A673 (cell line): ENCODE data around the gene TBC1D4. TPM values are rescaled to one million over a fixed set of nuclear protein-coding genes. Genes with fewer than 3 reads are reported as not detected.

ENCODE experiments used
- BruUV-seq: library from RNA; stranded (reverse); fragments of 400-500 nt; replicated peaks from 2 replicates; lab custom pipeline; 2021; lab: Mats Ljungman, UMichigan
- CTCF ChIA-PET: fragments of 300-600 bp; sonication (Branson Sonifier 250); formaldehyde crosslinking; loops from one replicate; lab custom pipeline; 2022; ENCODE audit warnings: antibody characterized with exemption; lab: Charles Lee
- POLR2A ChIA-PET: fragments of 300-600 bp; sonication (Branson Sonifier 250); formaldehyde crosslinking; loops from one replicate; lab custom pipeline; 2022; ENCODE audit warnings: antibody characterized with exemption; ENCODE audit not compliant: low non-redundant PET; lab: Charles Lee
- DNase-seq: peaks from one replicate; pipeline ENCODE4 v3.0.0-alpha.2; 2015; ENCODE audit warnings: low spot score
- H3K27ac ChIP-seq: fragments of 200-600 bp; sonication (generic); 2 replicates; pipeline ENCODE4 v1.5.1; 2016; ENCODE audit warnings: mixed run types, low read depth, mild to moderate bottlenecking, mixed read lengths, antibody characterized with exemption, low read length; ENCODE audit not compliant: poor library complexity, severe bottlenecking
- H3K27me3 ChIP-seq: fragments of 200-600 bp; sonication (generic); replicated peaks from 2 replicates; pipeline ENCODE4 v1.6.1; 2017; ENCODE audit warnings: mixed run types, low read depth, mild to moderate bottlenecking, mixed read lengths, antibody characterized with exemption, low read length; ENCODE audit not compliant: insufficient read depth, poor library complexity
- H3K36me3 ChIP-seq: fragments of 200-600 bp; sonication (generic); 2 replicates; pipeline ENCODE4 v1.6.1; 2016; ENCODE audit warnings: mixed run types, mild to moderate bottlenecking, mixed read lengths, antibody characterized with exemption, low read length; ENCODE audit not compliant: insufficient read depth, poor library complexity, severe bottlenecking
- H3K4me1 ChIP-seq: fragments of 200-600 bp; sonication (generic); 2 replicates; pipeline ENCODE4 v1.6.1; 2017; ENCODE audit warnings: mixed run types, mild to moderate bottlenecking, mixed read lengths, antibody characterized with exemption, low read length; ENCODE audit not compliant: insufficient read depth, poor library complexity, severe bottlenecking
- H3K4me3 ChIP-seq: fragments of 200-600 bp; sonication (generic); 2 replicates; pipeline ENCODE4 v1.5.1; 2016; ENCODE audit warnings: low read depth, mixed run types, mild to moderate bottlenecking, mixed read lengths, low read length; ENCODE audit not compliant: poor library complexity, severe bottlenecking
- H3K9me3 ChIP-seq: fragments of 200-600 bp; sonication (generic); 2 replicates; pipeline ENCODE4 v1.6.1; 2016; ENCODE audit warnings: mixed run types, low read depth, mild to moderate bottlenecking, mixed read lengths, antibody characterized with exemption, low read length; ENCODE audit not compliant: poor library complexity, severe bottlenecking
- EZH2 ChIP-seq: fragments of 200-600 bp; sonication (generic); IDR thresholded peaks from 2 replicates; pipeline ENCODE4 v1.6.1; 2017; ENCODE audit warnings: borderline replicate concordance, low read depth, mild to moderate bottlenecking, mixed read lengths, antibody characterized with exemption, low read length; ENCODE audit not compliant: poor library complexity, severe bottlenecking
- intact Hi-C: fragments of 100-400 bp; cut with micrococcal nuclease; formaldehyde crosslinking; loops from one replicate; pipeline ENCODE4 v1.10.0; 2022; ENCODE audit not compliant: unreplicated experiment
- total RNA-seq: library from RNA; stranded (reverse); gene quantifications from 2 replicates; pipeline ENCODE4 v1.2.3, GENCODE V29; 2021
- TF ChIP-seq, protein P1 (sequence below): fragments of 300-800, 200-600 bp; sonication (generic); conservative IDR thresholded peaks from 2 replicates; pipeline ENCODE4 v1.5.1; 2017; ENCODE audit warnings: low read depth, mild to moderate bottlenecking, antibody characterized with exemption, low read length, moderate library complexity, mixed read lengths

The TBC1D4 gene
- total RNA-seq, 1 experiment from 2014 or later: 9.8 TPM

DNA sequence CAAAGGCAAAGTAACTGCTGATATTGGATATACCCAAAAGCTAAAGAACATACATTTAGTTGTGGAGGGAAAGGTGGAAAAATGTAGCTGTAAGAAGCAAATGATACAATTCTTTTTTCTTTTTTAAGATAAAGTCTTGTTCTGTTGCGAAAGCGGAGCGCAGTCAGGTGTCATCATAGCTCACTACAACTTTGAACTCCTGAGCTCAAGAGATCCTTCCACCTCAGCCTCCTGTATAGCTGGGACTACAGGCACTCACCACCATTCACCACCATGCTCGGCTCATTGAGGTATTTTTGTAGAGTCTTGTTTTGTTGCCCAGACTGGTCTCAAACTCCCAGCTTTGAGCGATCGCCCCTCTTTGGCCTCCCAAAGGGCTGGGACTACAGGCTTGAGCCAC, 38.0 kb downstream of the TBC1D4 start:
- CTCF ChIA-PET: no interaction called here
- BruUV-seq: no TSS peak
- no peaks in the 10 kb centered on the region for H3K36me3 ChIP-seq
- no peak overlapping the region for H3K27ac ChIP-seq
- no peaks in the 10 kb centered on the region for H3K9me3 ChIP-seq
- H3K4me3 ChIP-seq: no peak overlapping the region
- peaks cover 3% of the 10 kb centered on the region for H3K4me1 ChIP-seq
- no peak for DNase-seq
- intact Hi-C loops: no loop called here
- no peaks in the 10 kb centered on the region for H3K27me3 ChIP-seq
- no peak for TF ChIP-seq EZH2
- TF ChIP-seq, protein P1, sequence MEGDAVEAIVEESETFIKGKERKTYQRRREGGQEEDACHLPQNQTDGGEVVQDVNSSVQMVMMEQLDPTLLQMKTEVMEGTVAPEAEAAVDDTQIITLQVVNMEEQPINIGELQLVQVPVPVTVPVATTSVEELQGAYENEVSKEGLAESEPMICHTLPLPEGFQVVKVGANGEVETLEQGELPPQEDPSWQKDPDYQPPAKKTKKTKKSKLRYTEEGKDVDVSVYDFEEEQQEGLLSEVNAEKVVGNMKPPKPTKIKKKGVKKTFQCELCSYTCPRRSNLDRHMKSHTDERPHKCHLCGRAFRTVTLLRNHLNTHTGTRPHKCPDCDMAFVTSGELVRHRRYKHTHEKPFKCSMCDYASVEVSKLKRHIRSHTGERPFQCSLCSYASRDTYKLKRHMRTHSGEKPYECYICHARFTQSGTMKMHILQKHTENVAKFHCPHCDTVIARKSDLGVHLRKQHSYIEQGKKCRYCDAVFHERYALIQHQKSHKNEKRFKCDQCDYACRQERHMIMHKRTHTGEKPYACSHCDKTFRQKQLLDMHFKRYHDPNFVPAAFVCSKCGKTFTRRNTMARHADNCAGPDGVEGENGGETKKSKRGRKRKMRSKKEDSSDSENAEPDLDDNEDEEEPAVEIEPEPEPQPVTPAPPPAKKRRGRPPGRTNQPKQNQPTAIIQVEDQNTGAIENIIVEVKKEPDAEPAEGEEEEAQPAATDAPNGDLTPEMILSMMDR: no peak
- POLR2A ChIA-PET: no interaction called here

DNA sequence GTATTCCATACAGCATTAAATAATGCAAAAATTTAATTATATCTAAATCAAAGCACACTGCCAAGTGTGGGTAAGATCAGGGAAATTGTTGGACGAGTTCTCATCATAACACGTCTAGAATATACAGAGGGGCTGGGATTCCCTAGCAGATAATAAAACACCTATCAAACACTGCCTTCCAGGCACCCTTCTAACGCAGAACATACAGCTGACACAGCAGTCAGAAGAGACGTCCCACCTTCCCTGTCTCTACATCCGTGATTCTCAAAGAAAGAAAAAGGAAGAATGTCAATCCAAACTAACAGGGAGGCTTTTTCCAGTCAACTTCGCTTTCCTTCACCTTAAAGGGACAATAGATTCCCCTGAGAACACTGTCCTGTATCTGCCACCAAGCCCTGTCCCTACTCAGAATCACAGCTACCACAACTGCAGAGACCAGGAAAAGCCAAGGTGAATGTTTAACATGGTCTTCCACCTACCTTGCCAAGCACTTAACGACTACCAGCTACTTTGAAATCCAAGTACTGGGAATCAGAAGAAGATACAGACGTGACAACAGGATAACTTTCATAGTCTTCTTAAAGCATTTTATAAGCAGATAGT, 38.5 kb downstream of the TBC1D4 start:
- H3K9me3 ChIP-seq: no peaks in the 10 kb centered on the region
- no peaks in the 10 kb centered on the region for H3K27me3 ChIP-seq
- TF ChIP-seq, protein P1: no peak
- no peak for TF ChIP-seq EZH2
- ChIA-PET POLR2A (no interaction called here), CTCF (no interaction called here)
- intact Hi-C loops: no loop called here
- H3K27ac ChIP-seq: no peak overlapping the region
- no peak overlapping the region for H3K4me3 ChIP-seq
- peaks cover 7% of the 10 kb centered on the region for H3K4me1 ChIP-seq
- DNase-seq: no peak
- no peaks in the 10 kb centered on the region for H3K36me3 ChIP-seq
- BruUV-seq: no TSS peak

DNA sequence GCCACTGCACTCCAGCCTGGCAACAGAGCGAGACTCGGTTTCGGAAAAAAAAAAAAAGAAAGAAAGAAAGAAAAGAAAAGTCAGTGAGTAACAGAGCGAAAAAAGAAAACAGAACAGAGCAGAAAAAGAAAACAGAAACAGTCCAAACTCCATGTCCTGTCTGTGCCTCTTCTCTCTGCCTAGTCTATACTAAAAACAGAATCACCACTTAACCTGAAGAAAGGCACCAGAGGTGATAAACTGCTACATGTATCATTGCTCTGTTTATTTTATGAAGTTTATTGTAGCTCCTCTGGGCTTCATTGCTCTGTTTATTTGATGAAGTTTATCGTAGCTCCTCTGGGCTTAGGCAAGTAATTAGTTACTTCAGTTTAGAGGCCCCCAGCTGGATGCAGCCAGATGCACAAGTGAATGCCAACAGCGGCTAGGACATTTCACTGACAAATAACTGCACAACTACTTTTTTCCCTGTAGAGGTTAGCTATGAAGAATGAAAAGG, 39.2 kb downstream of the TBC1D4 start:
- Histone ChIP-seq H3K27ac (no peak overlapping the region), H3K4me3 (no peak overlapping the region), H3K4me1 (peaks cover 9% of the 10 kb centered on the region), H3K9me3 (no peaks in the 10 kb centered on the region), H3K27me3 (no peaks in the 10 kb centered on the region), H3K36me3 (no peaks in the 10 kb centered on the region)
- intact Hi-C loops: no loop called here
- CTCF ChIA-PET: no interaction called here
- POLR2A ChIA-PET: no interaction called here
- DNase-seq: no peak
- BruUV-seq: no TSS peak
- TF ChIP-seq EZH2: no peak
- TF ChIP-seq, protein P1: no peak
